SK-N-MC (cell line): ENCODE measurements around the gene CPAMD8.

ENCODE experiments used
- DNase-seq: peaks from one replicate; pipeline ENCODE4 v3.0.0-alpha.2; 2011; ENCODE audit warnings: low read depth, low spot score
- H3K27ac ChIP-seq: fragments of 200-600 bp; sonication (generic); 2 replicates; pipeline ENCODE4 v1.5.1; 2016; ENCODE audit warnings: mixed run types
- H3K36me3 ChIP-seq: fragments of 200-600 bp; sonication (generic); 2 replicates; pipeline ENCODE4 v1.6.1; 2017; ENCODE audit warnings: antibody characterized with exemption, low read length, mixed read lengths; ENCODE audit not compliant: insufficient read depth
- H3K4me3 ChIP-seq: fragments of 200-600 bp; sonication (generic); 2 replicates; pipeline ENCODE4 v1.5.1; 2016
- H3K9ac ChIP-seq: fragments of 200-600 bp; sonication (generic); 2 replicates; pipeline ENCODE4 v1.8.0; 2017; ENCODE audit warnings: mixed run types, mixed read lengths; ENCODE audit not compliant: insufficient read length
- H3K9me3 ChIP-seq: fragments of 200-600 bp; sonication (generic); 2 replicates; pipeline ENCODE4 v1.6.1; 2017; ENCODE audit warnings: low read depth, mild to moderate bottlenecking, antibody characterized with exemption, low read length, moderate library complexity, mixed read lengths
- EZH2 ChIP-seq: fragments of 200-600 bp; sonication (generic); IDR thresholded peaks from one replicate; pipeline ENCODE4 v1.6.1; 2017; ENCODE audit warnings: antibody characterized with exemption
- FOXP2 ChIP-seq: optimal IDR thresholded peaks from 2 replicates; pipeline ENCODE3; 2011; ENCODE audit warnings: mild to moderate bottlenecking, moderate library complexity; ENCODE audit not compliant: insufficient read depth; ENCODE audit errors: extremely low read length, control extremely low read depth
- POLR2AphosphoS5 ChIP-seq: IDR thresholded peaks from 2 replicates; pipeline ENCODE4 v1.6.1; 2012; ENCODE audit warnings: mild to moderate bottlenecking, low read depth, low read length, borderline replicate concordance

Gene CPAMD8

DNA sequence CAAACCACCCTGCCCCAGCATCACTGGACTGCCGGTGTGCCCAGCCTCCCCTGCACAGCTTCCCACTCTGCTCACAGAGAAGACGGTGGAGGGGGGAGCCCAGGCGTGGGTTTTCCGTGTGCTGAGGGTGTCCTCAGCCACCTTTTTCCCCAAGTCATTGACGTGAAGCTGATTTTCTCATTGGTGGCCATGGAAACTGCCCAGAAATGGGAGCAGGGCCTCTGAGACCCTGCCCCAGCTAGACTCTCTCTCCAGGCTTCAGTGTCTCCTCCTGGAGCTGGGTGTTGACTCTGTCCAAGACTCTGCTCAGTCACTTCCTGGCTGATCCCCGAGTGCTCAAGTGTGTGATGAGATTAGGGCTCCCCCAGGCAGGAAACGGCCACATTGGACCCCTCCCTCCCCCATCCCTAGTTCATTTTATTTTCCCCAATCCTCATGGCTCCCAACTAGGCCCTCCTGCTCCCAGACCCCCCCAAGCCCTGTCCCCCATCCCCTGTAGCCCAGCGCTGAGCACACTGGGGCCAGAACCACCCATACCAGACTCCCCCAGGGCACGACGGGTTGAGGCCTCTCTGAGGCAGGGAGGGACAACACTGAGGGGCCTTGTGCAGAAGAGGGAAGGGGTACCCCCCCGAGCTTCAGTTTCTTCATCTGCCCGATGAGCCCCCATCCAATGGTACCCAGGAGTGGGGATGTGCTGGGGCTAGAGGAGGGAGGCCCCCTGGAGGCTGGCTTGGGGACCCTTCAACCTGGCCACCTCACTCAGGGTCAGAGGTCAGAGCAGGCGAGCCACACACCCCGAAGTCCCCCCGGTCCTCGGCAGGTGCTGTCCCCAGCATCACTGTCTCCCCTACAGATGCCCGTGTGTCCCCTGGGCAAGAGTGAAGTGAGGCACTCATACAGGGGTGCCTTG, 139.0 kb downstream of the CPAMD8 start:
- DNase-seq, result no peak
- no peaks in the 10 kb centered on the region for H3K9me3 ChIP-seq
- H3K27ac ChIP-seq, result no peak overlapping the region
- no peak overlapping the region for H3K4me3 ChIP-seq
- H3K36me3 ChIP-seq, result no peaks in the 10 kb centered on the region
- no peak for TF ChIP-seq FOXP2
- TF ChIP-seq POLR2AphosphoS5, result no peak
- TF ChIP-seq EZH2, result no peak
- no peak overlapping the region for H3K9ac ChIP-seq

DNA sequence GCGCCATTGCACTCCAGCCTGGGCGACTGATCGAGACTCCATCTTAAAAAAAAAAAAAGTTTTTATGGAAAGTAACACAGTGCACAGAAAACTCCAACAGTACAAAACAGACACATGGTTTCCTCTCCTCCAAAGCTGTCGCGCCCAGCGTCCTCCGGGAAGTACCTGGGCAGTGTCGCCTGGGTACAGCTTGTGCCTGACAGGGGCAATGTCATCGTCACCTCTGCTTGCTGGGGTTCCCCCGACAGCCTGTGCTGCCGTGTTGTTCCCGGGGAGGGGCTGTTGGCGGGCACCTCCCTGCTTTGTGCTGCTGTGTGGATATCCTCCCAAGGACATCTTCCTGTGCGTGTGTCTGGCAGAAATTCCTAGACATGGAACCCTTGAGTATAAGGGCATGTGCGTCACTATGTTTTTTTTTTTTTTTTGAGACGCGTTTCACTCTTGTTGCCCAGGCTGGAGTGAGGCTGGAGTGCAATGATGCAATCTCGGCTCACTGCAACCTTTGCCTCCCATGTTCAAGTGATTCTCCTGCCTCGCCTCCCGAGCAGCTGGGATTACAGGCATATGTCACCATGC, 140.2 kb downstream of the CPAMD8 start:
- Histone ChIP-seq H3K9ac (no peak overlapping the region), H3K36me3 (no peaks in the 10 kb centered on the region), H3K4me3 (no peak overlapping the region), H3K9me3 (no peaks in the 10 kb centered on the region), H3K27ac (no peak overlapping the region)
- DNase-seq, result no peak
- TF ChIP-seq EZH2 (no peak), POLR2AphosphoS5 (no peak)

DNA sequence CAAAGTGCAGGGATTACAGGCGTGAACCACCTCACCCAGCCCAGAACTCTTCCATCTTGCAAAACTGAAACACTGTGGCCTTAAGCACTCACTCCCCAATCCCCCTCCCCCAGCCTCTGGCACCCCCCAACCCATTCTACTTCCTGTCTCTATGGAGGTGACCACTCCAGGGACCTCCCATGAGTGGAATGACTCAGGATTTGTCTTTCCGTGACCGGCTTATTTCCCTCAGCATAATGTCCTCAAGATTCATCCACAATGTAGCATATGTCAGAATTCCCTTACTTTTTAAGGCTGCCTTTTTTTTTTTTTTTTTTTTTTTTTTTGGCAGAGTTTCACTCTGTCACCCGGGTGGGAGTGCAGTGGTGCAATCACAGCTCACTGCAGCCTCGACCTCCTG, 141.4 kb downstream of the CPAMD8 start:
- Histone ChIP-seq H3K9ac (no peak overlapping the region), H3K9me3 (no peaks in the 10 kb centered on the region), H3K4me3 (no peak overlapping the region), H3K27ac (no peak overlapping the region), H3K36me3 (no peaks in the 10 kb centered on the region; the same call in 1 of the 2 replicates)
- DNase-seq, result no peak
- TF ChIP-seq EZH2, result no peak

DNA sequence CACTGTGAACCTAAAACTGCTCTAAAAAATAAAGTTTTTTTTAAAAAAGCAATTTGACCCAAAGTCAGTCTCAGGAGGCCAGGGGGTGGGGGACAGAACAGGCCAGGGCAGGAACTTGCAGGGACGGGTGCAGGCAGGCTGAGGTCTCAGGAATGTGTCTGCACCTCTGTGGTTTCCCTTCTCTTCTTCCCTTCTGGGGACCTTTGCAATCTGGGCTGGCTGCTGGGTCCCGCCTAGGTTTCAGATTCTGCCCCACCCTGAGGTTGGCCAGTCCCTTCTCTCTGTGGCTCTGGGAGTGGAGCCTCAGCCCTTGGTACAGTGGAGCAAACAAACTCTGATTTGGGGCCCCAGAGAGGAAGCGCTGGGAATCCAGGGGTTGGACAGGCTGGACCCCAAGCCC, 143.1 kb downstream of the CPAMD8 start:
- DNase-seq, result no peak
- no peak for TF ChIP-seq EZH2
- TF ChIP-seq FOXP2, result no peak
- TF ChIP-seq POLR2AphosphoS5, result no peak
- no peaks in the 10 kb centered on the region for H3K9me3 ChIP-seq
- H3K36me3 ChIP-seq, result peaks cover 16% of the 10 kb centered on the region; the same call in 1 of the 2 replicates
- no peak overlapping the region for H3K9ac ChIP-seq
- no peak overlapping the region for H3K27ac ChIP-seq
- H3K4me3 ChIP-seq, result no peak overlapping the region

DNA sequence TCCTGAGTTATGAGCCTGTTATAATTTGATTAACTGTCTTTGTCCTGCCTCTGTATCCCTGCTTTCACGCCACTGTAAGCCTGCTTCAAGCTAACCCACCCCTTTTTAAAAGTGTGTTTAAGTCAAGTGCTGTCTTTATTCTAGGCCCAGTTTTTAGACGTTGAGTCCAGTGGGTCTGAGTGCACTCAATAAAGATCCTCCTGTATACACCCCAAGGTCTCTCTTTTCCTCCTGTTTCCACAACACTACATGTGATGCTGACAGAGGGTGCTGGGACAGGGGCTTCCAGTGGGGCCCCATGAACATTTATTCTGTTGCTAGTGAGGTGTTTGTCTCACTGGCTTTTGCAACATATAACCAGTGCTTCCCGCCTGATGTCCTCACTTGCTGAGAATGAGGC, 144.5 kb downstream of the CPAMD8 start:
- H3K27ac ChIP-seq, result no peak overlapping the region
- DNase-seq, result no peak
- H3K4me3 ChIP-seq, result no peak overlapping the region
- H3K9me3 ChIP-seq, result no peaks in the 10 kb centered on the region
- no peak overlapping the region for H3K9ac ChIP-seq
- H3K36me3 ChIP-seq, result peaks cover 26% of the 10 kb centered on the region; the same call in 1 of the 2 replicates
- no peak for TF ChIP-seq EZH2
- TF ChIP-seq POLR2AphosphoS5, result no peak
- TF ChIP-seq FOXP2, result no peak

DNA sequence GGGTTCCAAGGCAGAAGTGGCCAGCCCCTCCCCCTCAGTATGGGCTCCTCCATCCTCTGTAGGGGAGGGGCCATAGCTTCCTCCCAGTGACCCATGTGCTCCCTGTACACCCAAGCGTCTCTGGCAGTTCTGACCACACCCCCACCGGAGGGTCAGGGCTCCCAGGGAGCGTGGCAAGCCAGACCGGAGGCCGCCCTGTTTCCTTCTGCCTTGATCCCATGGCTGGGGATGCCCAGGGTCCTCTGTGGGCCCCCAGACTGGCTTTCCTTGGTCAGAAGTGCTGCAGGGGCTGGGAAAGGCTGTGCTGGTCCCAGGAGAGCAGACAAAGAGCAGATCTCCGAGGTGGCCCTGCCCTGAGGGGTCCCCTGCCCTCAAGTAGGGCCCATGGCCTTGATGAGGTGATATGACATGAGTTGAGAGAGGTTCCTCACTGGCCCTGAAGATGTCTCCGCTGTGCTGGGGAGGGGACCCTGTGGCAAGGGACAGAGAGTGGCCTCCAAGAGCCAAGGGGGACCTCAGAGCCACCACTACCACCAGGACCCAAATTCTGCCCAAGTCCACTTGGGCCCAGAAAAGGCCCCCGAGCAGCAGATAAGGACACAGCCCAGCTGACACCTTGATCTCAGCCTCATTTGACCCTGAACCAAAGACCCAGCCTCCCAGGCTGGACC, 145.6 kb downstream of the CPAMD8 start:
- Histone ChIP-seq H3K36me3 (peaks cover 26% of the 10 kb centered on the region; the same call in 1 of the 2 replicates), H3K27ac (no peak overlapping the region), H3K9me3 (no peaks in the 10 kb centered on the region), H3K4me3 (no peak overlapping the region), H3K9ac (no peak overlapping the region)
- TF ChIP-seq POLR2AphosphoS5 (no peak; the same call in 1 of the 2 replicates), EZH2 (no peak), FOXP2 (no peak)
- DNase-seq, result no peak

DNA sequence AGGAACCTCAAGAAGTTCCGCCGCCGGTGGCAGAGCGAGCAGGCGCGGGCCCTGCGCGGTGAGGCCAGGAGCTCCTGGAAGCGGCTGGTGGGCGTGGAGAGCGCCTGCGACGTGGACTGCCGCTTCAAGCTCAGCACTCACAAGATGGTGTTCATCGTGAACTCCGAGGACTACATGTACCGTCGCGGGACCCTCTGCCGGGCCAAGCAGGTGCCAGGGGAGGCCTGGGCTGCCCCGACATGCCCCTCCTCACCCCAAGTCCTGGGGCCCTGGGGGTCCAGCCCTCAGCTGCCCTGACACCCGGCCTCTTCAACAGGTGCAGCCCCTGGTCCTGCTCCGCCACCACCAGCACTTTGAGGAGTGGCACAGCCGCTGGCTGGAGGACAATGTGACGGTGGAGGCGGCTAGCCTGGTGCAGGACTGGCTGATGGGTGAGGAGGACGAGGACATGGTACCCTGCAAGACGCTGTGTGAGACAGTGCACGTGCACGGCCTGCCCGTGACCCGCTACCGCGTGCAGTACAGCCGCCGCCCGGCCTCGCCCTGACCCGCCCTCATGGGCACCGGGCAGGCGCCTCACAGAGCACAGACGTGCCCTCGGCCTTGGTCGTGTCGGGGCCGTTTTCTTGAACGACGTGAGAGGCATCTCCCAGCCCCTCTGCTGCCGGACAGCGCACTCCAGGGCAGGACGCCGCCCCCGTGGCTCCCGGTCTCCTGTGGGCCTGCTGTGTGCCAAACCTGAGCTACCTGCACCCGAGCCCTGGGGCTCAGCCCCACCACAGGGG, 148.2 kb downstream of the CPAMD8 start:
- no peak overlapping the region for H3K9ac ChIP-seq
- DNase-seq, result no peak
- no peaks in the 10 kb centered on the region for H3K9me3 ChIP-seq
- TF ChIP-seq EZH2 (no peak), POLR2AphosphoS5 (no peak), FOXP2 (no peak)
- peaks cover 26% of the 10 kb centered on the region; the same call in 1 of the 2 replicates for H3K36me3 ChIP-seq
- H3K4me3 ChIP-seq, result no peak overlapping the region
- no peak overlapping the region for H3K27ac ChIP-seq

DNA sequence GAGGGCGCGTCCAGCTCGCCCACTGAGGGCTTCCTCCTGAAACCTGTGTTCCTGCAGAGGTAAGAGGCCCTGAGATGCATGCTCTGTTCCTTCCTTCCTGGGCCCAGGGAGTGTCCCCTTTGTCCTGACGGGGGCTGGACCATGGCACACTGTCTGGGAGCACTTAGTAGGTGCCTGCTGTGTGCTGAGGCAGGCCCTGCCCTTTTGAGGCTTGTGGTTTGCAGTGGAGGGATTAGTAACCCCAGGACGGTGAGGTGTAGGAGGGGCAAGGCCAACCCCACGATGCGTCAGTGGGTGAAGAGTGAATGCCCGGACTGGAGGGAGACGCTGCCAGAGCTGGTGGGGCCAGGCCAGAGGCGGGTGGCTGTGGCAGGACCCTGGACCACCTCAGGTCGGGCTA, 149.0 kb downstream of the CPAMD8 start:
- TF ChIP-seq FOXP2, result no peak
- no peak for TF ChIP-seq EZH2
- no peak for TF ChIP-seq POLR2AphosphoS5
- DNase-seq, result no peak
- no peak overlapping the region for H3K4me3 ChIP-seq
- H3K9ac ChIP-seq, result no peak overlapping the region
- no peak overlapping the region for H3K27ac ChIP-seq
- peaks cover 31% of the 10 kb centered on the region; the same call in 1 of the 2 replicates for H3K36me3 ChIP-seq
- no peaks in the 10 kb centered on the region for H3K9me3 ChIP-seq
